Stimulated activated CD4-positive, alpha-beta T cell treated with anti-CD3 and anti-CD28 coated beads, Interleukin-1b, Interleukin-23, amount 100 ng/mL, for 48 hours (primary cell): ENCODE measurements around the gene PDGFRA.

Experiments used
- DNase-seq: peaks from one replicate; pipeline ENCODE4 v3.0.0-alpha.2; 2020

The PDGFRA gene

DNA sequence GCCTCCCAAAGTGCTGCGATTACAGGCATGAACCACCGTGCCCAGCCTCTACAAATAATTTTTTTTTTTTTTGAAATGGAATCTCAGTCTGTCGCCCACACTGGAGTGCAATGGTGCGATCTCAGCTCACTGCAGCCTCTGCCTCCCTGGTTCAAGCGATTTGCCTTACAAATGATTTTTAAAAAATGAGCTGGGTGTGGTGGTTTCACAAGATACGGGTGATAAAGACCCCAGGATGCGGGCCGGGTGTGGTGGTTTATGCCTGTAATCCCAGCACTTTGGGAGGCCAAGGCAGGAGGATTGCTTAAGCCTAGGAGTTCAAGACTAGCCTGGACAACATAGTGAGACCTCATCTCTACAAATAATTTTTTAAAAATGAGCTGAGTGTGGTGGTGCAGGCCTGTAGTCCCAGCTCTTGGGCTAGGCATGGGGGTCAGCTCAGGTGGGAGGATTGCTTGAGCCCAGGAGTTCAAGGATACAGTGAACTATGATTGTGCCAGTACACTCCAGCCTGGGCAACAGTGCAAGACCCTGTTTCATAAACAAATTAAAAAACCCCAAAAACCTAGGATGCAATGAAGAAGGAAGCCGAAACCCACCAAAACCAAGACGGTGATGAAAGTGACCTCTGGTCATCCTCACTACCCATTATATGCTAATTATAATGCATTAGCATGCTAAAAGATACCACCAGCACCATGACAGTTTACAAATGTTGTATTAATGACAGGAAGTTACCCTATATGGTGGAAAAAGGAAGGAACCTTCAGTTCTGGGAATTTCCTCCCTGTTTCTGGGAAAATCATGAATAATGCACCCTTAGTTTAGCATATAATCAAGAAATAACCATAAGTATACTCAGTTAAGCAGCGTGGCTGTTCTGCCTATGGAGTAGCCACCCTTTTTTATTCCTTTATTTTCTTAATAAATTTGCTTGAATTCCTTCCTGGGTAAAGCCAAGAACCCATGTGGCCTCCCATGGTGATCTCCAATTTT, 27.7 kb downstream of the PDGFRA start:
- DNase-seq, result no peak

DNA sequence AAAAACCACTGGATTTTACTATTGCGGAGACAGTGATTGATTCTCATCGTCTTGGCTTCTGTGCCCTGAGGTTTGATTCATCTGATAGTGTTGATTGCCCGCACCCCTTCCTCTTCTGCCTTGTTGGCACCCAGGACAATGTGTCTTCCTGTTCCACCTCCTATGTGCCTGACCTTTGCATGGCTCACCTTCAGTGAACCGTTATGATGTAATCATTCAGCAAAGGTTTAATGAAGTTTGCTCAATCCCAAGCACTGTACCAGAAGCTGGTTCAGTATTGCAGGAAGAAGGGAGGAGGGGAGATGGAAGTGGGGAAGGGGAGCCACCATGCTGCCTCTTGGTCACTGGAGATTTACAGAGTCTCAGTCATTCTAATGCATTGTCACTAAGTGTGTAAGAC, 36.3 kb downstream of the PDGFRA start:
- DNase-seq, result no peak

DNA sequence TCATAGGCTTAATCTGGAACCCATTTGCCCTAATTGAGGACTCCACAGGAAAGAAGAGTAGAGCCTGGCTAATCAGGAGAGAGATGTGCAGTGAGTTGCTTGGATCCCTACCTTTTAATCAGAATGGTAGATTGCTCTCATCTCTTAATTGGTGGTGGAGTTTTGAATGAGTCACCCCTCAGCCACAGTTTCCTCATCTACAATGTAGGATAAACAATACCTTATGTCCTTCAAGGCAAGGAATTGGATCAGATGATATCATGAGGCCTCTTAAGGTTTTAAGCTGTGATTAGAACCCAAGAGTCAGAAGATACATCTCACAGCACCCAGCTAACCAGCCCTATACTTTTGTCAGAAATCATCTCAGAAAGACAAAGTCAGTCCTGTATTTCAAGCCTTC, 39.1 kb downstream of the PDGFRA start:
- DNase-seq, result no peak

DNA sequence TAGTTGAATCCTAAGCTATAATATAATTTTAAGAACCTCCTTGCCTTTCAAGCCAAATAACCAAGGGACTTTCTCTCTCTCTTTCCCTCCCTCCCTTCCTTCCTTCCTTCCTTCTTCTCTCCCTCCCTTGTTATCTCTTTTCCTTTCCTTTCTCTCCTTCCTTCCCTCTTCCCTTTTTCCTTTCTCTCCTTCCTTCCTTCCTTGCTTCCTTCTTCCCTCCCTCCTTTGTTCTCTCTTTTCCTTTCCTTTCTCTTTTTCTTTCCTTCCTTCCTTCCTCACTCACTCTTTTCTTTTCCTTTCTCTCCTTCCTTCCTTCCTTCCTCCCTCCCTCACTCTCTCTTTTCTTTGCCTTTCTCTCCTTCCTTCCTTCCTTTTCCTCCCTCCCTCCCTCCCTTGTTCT, 42.4 kb downstream of the PDGFRA start:
- DNase-seq, result no peak

DNA sequence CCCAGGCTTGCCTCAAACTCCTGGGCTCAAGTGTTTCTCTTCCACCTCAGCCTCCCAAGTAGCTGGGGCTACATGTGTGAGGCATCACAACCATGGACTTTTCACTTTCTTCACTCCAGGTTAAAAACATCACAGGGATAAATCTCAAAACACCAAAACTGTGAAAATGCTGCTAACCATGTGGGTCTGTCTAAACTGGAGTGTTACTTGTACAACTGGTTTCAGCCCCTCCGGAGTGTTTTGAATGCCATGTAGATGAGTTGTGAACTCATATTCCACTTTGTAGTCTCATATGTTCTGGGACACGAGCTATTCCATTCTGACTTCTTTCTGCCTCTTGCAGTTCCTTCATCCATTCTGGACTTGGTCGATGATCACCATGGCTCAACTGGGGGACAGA, 43.0 kb downstream of the PDGFRA start:
- DNase-seq, result no peak

DNA sequence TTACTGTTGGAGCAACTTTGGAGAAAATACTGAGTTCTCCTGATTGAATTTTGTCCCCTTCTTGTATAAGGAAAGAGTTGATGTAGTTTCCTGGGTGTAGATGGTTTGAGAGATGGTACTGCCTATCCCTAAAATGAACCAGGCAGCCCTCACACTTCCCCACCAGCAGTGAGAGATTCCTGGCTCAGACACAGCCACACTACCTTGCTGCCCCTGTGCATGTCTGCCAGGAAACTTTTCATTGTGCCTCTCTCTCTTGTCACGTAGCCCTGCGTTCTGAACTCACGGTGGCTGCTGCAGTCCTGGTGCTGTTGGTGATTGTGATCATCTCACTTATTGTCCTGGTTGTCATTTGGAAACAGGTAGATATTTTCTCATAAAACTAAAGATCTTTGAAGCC, 45.2 kb downstream of the PDGFRA start:
- no peak for DNase-seq

DNA sequence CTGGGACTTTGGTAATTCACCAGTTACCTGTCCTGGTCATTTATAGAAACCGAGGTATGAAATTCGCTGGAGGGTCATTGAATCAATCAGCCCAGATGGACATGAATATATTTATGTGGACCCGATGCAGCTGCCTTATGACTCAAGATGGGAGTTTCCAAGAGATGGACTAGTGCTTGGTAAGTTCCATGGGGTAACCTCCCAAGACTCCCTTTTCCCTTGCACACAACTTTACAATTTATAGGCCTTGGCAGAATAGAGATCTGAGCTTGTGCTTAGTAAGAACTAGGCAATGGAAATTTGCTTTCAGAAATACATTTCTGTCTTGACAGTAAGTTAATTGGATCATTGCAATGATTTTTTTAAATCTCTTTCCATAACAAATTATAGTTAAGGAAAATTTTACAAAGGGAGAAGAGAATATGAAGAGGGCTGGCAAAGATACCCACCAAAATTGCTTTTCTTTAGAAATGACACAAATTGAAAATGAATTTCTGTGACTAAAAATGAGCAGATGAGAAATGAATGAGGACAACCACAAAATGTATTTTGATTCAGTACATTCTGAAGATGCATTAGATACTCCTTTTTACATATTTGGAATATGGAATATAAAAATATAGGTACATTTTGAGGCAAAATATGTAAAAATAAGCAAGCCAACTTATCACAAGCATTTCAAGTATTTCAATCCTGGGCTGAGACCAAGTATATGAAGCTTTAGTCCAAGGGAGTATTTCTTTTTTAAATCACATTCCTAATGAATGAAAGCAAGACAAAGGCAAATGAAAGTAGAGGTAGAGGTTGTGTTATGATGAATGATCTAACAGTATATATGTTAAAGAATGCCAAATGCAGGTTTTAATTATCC, 45.9 kb downstream of the PDGFRA start:
- DNase-seq, result no peak

DNA sequence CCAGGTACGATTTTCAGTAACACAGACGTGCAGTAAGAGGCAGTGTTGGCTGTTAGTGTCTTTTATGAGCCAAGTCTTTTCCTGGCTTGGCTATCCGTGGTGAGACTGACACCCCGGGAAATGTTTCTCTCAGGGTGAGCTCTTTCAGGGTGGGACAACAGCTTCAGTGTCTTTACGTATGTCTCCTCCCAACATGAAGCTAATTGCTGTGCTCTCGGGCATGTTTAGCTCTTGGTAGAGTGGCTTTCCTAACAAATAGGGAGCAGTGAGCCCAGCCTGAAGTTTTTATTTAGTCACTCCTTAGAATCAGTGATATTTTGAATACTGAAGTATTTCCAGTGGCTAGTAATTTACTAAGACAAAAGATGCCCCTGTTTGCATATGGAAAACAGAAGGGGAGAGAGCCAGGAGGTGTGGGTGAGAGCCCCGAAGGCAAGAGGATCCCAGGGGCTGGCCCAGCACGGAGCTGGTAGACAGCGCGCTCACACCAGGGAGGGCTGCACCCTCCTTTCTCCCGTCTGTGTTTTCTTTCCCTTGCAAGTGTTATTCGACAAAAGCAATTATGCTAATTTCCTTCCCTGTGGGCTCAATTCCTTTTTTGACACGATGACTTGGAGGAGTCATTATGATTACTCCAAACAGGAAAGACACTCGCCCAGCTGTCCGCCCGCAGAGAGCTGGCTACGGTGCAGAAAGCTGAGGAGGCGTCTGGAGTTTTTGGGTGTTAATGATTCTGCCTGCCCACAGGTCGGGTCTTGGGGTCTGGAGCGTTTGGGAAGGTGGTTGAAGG, 47.7 kb downstream of the PDGFRA start:
- DNase-seq, result no peak

DNA sequence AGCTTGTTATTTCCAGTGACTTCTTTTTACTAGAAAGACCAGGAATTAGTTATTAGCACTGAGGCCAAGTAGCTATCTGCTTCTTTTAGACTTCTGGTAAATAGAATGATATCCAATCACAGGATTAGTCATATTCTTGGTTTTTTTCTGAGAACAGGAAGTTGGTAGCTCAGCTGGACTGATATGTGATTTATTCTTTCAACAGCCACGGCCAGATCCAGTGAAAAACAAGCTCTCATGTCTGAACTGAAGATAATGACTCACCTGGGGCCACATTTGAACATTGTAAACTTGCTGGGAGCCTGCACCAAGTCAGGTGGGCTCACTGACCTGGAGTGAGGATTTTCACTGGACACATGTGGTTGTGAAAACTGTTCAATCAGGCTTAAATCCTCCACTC, 48.6 kb downstream of the PDGFRA start:
- DNase-seq, result no peak

DNA sequence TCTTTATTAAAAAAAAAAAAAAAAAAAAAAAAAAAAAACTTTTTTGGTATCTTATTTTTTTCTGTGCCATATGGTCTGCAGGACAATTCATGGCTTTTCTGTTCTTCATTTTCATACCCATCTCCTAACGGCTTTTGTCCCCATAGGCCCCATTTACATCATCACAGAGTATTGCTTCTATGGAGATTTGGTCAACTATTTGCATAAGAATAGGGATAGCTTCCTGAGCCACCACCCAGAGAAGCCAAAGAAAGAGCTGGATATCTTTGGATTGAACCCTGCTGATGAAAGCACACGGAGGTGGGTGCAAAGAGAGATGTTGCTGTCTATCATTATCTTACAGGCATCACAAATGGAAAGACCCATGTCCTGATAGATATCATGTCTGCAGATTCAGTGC, 49.1 kb downstream of the PDGFRA start:
- no peak for DNase-seq

DNA sequence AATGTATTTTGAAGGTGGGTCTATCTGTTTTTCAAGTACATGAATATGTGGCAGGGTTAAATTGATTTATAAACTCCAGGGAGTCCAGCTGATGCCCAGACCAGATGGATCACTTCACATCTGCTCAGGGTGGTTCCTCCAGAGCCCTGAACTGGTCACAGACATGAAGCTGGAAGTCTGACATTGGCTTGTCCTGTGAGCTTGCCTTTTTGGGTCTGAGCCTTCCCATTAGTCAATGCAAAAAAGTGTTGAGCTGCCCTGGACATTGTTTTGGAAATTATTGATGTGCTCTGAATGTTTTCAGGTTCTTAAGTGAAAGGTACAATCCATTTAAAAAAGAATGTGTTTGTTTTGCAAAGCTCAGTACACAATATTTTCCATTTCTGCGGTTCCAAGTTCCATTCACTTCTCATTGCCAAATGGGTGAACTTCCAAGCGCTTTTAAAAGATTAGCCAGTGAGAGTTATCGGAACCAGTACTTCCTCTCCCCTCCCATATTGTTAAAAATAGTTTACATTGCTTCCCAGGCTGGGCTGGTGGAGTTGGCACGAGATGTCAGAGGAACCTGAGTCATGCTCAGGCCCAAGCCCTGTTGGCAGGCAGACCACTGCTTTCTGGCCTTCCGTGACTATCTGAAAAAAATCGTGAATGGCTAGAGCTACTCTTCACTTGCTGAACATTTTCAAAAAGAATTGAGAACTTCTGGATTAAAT, 52.1 kb downstream of the PDGFRA start:
- DNase-seq, result no peak

DNA sequence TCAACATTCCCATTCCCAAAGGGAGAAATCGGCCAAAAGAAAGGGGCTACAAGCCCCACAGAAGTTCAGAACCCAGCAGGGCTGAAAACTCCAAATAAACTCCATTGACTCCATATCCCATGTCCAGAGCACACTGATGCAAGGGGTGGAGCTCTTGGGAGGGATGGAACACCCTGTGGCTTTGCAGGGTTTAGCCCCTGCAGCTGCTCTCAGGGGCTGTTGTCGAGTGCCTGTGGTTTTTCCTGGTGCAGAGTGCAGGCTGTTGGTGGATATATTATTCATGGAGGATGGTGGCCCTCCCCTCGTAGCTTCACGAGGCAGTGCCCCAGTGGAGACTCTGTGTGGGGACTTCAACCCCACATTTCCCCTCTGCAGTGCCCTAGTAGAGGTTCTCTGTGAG, 53.7 kb downstream of the PDGFRA start:
- DNase-seq, result no peak

DNA sequence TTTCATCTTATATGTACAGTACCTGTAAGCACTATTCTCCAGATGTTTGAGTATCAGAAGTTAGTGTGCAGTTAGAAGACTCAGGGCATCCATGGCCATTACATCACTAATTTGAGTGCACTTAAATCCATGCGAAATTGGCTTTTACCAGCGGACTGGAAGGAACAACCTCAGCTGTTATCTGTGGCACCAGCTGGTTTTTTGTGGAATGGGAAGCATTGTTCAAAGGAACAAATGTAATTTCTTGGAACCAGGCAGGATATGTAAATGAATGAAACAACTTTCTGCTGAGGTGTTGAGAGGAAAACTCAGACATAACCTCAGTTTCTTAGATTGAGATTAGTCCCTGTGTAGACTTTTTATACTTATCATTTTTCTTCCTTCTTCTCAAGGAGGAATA, 60.2 kb downstream of the PDGFRA start:
- DNase-seq, result no peak

DNA sequence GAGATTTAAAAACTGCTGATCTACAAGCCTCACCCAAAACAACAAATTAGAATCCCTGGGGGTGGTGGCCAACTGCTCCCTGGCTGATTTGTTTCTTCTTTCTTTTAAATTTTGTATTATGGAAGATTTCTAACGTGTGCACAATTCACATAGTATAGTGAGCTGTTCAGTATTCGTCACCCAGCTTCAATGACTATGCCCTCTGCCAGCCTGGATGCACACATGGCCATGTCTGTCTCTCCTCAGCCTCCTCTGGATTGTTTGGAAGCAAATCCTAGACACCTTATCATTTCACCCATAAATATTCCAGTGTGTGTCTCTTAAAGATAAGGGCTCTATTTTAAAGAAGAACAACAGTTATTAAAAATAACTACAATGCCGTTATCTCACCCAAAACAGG, 61.9 kb downstream of the PDGFRA start:
- DNase-seq, result no peak

DNA sequence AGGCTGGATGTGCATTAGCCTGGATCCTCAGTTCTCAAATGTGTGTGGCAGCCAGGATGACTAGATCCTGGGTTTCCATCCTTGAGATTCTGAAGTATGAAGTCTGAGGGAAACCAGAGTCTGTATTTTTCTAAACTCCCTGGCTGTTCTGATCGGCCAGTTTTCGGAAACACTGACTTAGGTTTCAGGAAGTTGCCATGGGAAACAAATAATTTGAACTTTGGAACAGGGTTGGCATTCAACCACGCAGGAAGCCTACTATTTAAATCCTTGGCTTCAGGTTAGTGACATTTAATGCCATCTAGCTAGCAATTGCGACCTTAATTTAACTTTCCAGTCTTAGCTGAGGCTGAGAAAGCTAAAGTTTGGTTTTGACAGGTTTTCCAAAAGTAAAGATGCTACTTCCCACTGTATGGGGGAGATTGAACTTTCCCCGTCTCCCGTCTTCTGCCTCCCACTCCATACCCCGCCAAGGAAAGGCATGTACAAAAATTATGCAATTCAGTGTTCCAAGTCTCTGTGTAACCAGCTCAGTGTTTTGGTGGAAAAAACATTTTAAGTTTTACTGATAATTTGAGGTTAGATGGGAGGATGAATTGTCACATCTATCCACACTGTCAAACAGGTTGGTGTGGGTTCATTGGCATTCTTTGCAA, 67.6 kb downstream of the PDGFRA start:
- DNase-seq, result no peak

DNA sequence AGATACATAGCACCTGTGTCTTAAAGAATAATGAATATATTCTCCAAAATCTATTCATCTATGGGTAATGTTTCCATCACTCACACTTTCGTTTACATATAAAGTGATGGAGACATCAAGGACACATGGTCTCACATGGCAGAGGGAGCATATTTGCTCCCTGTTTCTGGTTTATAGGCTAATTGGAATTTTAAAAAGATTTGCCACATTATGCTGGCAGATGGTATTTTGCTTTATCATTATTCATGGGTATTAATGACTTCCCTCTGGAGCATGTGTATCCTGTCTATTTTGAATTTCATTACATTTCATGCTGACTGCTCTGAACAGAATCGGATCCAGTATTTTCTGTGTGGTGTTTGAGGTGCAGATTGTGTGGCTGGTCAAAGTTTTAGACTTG, 79.0 kb downstream of the PDGFRA start:
- DNase-seq, result no peak

DNA sequence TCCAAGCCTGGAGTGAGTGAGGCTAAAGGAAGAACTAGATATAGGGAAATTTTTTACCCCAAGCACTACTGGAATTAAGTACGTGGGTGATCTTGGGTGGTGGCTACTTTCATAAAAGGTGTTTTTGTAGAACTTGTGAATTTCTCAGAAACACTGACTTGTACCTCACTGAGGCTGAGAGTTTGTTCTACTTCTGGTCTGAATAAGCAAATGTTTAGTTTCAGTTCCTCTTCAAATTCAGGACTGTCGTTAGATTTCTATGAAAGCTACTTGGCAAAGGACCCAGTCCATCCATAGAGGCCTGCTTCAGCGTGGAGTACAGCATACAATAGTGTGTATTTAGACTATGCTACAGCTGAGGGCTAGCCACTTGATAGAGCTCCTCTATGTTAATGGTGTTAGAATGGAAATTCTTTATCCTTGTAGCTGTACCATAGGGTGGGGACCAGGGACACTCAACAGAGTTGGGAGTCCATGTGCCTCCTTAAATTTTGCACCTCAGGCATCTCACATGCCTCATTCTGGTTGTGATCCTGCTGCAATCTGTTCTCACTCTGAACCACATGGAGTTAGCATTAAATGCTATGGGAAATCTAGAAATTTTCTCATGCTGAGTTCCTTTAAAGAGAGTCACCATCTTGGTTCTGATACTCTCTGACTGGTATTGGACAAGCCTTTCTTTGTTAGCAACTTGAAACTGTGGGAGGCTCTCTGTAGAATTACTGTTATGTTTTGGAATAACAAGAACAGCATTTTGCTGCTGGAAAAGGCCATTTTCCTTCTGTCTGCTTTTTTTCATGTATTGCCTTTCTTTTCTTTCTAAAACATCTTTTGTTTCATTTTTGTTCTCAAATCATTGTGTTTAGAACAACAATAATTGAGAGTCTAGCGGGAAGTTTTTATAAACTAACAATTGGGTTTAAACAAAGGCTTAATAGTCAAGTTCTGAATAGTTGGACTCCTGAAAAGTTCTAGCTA, 86.8 kb downstream of the PDGFRA start:
- DNase-seq, result no peak

DNA sequence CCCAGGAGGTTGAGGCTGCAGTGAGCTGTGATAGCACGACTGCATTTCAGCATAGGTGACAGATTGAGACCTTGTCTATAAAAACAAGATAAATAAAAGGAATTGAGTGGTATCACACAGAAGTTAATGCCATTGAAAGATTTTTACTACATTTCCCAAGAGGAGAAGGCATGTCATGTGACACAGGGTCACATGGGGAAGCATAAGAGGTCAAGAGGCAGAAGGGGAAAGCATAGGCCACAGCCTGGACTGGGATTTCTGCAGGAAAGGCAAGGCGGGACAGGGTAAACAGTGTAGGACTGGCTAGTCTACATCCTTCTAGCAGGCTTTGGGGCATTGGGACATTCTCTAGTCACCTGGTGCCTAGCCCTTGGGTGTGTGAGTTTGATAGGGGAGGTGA, 88.6 kb downstream of the PDGFRA start:
- DNase-seq, result no peak

DNA sequence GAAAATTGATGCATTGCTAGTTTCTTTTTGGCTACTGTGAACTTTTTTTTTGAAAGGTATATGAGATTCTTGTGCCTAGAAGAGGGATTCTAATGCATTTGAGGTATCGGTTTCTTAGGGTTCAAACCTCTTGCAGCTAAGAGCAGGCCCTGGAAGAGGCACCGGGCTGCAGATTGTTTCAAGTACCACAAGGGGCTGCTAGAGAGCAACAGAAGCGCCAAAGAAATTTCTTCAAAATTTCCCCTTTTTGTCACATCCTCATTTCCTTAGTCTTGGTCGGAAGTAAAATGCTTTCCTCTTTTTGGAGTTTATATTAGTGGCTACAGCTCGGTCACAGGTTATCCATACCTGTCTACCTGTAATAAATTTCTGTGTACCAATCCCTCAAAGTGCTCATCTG, 89.8 kb downstream of the PDGFRA start:
- no peak for DNase-seq

DNA sequence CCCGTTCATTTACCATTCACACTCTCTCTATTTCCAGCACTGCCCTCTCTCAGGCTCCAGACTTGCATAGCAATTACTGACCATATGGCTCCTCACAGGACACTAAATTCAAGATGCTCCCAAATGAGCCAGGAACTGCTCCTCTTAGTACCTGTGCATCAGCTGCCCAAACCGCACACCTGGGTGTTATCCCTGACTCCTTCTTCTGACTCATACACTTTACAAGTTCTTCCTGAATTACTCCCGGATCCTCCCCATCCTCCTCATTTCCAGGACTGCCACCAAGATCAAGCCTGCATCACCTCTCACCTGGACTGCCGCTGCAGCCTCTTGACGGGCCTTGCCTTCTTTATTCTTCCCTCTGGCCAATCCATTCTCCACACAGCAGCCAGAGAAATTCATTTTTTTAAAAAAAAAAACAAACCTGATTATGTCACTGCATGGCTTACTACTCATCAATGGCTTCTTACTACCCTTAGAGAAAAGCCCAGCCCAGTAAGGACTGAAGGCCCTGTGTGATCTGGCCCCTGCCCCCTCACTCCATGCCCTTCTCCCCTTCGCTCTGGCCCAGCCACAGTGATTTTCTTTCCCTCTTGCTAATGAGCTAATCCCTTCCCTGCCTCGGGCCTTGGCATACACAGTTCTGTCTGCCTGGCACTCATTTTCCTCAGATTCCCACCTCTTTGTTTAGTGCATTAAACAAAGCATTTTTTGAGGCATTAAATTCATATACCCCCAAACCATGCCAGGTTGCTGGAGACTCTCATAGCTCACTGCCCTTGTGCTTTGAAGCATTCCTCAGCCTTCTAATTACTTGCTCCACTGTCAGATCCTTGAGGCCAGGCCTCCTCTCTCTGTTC, 92.0 kb downstream of the PDGFRA start:
- no peak for DNase-seq
